ENCODE data around the gene ASL.

Gene ASL

GRCh38 chr7:66050990-66051448, 24.6 kb upstream of the ASL start:
- no peaks in the 10 kb centered on the region for H3K27me3 ChIP-seq
- H3K4me1 ChIP-seq, result peaks cover 0 to 7% (median 3%) of the 10 kb centered on the region in 4 donors
- no peaks in the 10 kb centered on the region for H3K36me3 ChIP-seq
- no peak overlapping the region for H3K27ac ChIP-seq
- DNase-seq, result no peak
- no peak overlapping the region for H3K4me3 ChIP-seq
- H3K9me3 ChIP-seq, result no peaks in the 10 kb centered on the region
- no peak for TF ChIP-seq CTCF (IDR thresholded peaks at IDR 0.05)
- intact Hi-C loops (cut with DNase I; ENCODE audit: low total_unique reads), result no loop called here

GRCh38 chr7:66052447-66052846, 23.2 kb upstream of the ASL start:
- H3K27me3 ChIP-seq, result no peaks in the 10 kb centered on the region
- H3K27ac ChIP-seq, result no peak overlapping the region
- H3K36me3 ChIP-seq, result no peaks in the 10 kb centered on the region
- no peak for TF ChIP-seq CTCF (IDR thresholded peaks at IDR 0.05)
- intact Hi-C loops (cut with DNase I; ENCODE audit: low total_unique reads), result no loop called here
- no peak overlapping the region for H3K4me3 ChIP-seq
- H3K9me3 ChIP-seq, result no peaks in the 10 kb centered on the region
- H3K4me1 ChIP-seq, result peaks cover 0 to 7% (median 3%) of the 10 kb centered on the region in 4 donors
- DNase-seq, result no peak

GRCh38 chr7:66054063-66054462, 21.6 kb upstream of the ASL start:
- no peak overlapping the region for H3K27ac ChIP-seq
- intact Hi-C loops (cut with DNase I; ENCODE audit: low total_unique reads), result no loop called here
- TF ChIP-seq CTCF (IDR thresholded peaks at IDR 0.05), result no peak
- no peak overlapping the region for H3K4me3 ChIP-seq
- no peaks in the 10 kb centered on the region for H3K27me3 ChIP-seq
- no peaks in the 10 kb centered on the region for H3K36me3 ChIP-seq
- DNase-seq, result no peak
- H3K9me3 ChIP-seq, result no peaks in the 10 kb centered on the region
- H3K4me1 ChIP-seq, result peaks cover 0 to 7% (median 3%) of the 10 kb centered on the region in 4 donors

- H3K36me3 ChIP-seq, result no peaks in the 10 kb centered on the region
- intact Hi-C loops (cut with DNase I; ENCODE audit: low total_unique reads), result no loop called here
- H3K9me3 ChIP-seq, result no peaks in the 10 kb centered on the region
- no peak overlapping the region for H3K27ac ChIP-seq
- TF ChIP-seq CTCF (IDR thresholded peaks at IDR 0.05), result no peak
- H3K4me3 ChIP-seq, result no peak overlapping the region
- no peak for DNase-seq
- no peaks in the 10 kb centered on the region for H3K27me3 ChIP-seq
- H3K4me1 ChIP-seq, result peaks cover 0 to 7% (median 3%) of the 10 kb centered on the region in 4 donors
Measured at GRCh38 chr7:66055321-66055956, 20.2 kb upstream of the ASL start.

- Histone ChIP-seq H3K4me3 (no peak overlapping the region), H3K27ac (no peak overlapping the region), H3K4me1 (no peaks in the 10 kb centered on the region), H3K27me3 (no peaks in the 10 kb centered on the region), H3K9me3 (no peaks in the 10 kb centered on the region), H3K36me3 (no peaks in the 10 kb centered on the region)
- no peak for TF ChIP-seq CTCF (IDR thresholded peaks at IDR 0.05)
- no peak for DNase-seq
- intact Hi-C loops (cut with DNase I; ENCODE audit: low total_unique reads), result no loop called here
Measured at GRCh38 chr7:66060796-66061195, 14.8 kb upstream of the ASL start.

GRCh38 chr7:66069732-66070131, 5.9 kb upstream of the ASL start:
- no peak for DNase-seq
- Histone ChIP-seq H3K36me3 (no peaks in the 10 kb centered on the region), H3K4me1 (no peaks in the 10 kb centered on the region), H3K27me3 (no peaks in the 10 kb centered on the region), H3K4me3 (no peak overlapping the region), H3K9me3 (no peaks in the 10 kb centered on the region), H3K27ac (no peak overlapping the region)
- no peak for TF ChIP-seq CTCF (IDR thresholded peaks at IDR 0.05)
- intact Hi-C loops (cut with DNase I; ENCODE audit: low total_unique reads), result no loop called here
